ENCODE measurements around the gene SPATA31D1.

Gene SPATA31D1

DNA sequence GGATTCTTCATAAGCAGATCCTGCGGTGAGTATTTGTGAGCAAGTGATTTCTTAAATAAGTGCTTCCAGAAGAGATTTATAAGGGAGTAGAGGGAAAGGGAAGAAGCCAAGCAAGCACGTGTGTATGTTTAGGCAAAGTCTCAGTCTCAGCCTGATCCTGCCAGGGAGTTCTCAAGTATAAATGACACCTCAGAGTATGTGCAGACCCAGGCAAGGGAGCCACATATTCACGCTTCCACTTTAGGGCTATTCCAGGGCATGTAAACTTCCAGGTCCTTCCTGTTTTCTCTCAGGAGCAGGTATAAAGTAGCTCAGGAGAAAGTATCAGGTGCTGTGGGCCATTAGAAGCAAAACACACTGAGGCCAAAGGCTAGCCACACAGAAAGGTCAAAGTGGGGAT is 22.6 kb downstream of the SPATA31D1 start:
- POLR2A ChIA-PET, result no interaction called here
- H3K4me3 ChIP-seq (ENCODE audit: low read depth, low read length), result no peak overlapping the region
- DNase-seq (ENCODE audit: low read depth, low spot score), result no peak
- TF ChIP-seq, protein P1, sequence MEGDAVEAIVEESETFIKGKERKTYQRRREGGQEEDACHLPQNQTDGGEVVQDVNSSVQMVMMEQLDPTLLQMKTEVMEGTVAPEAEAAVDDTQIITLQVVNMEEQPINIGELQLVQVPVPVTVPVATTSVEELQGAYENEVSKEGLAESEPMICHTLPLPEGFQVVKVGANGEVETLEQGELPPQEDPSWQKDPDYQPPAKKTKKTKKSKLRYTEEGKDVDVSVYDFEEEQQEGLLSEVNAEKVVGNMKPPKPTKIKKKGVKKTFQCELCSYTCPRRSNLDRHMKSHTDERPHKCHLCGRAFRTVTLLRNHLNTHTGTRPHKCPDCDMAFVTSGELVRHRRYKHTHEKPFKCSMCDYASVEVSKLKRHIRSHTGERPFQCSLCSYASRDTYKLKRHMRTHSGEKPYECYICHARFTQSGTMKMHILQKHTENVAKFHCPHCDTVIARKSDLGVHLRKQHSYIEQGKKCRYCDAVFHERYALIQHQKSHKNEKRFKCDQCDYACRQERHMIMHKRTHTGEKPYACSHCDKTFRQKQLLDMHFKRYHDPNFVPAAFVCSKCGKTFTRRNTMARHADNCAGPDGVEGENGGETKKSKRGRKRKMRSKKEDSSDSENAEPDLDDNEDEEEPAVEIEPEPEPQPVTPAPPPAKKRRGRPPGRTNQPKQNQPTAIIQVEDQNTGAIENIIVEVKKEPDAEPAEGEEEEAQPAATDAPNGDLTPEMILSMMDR (IDR thresholded peaks at IDR 0.05; ENCODE audit: insufficient read depth, low read length, missing control alignments), result no peak
- CTCF ChIA-PET, result no interaction called here

DNA sequence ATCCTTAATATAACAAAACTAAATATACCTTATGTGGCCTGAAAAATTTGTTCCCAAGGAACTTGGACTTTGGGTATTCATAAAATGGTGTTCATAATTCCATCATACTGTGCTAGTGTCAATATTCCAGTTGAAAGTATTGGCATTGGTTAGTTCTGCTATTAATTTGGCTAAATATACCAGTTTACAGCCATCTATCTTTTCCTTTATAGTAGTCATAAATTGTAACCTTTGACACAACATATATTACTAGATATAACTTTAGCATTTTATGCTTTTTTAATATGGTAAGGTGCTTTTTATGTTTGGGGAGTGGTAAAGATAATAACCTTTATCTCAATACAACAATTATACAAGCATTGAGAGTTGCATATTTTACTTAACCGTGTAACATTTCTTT is 23.7 kb downstream of the SPATA31D1 start:
- DNase-seq (ENCODE audit: low read depth, low spot score), result no peak
- TF ChIP-seq, protein P1 (IDR thresholded peaks at IDR 0.05; ENCODE audit: insufficient read depth, low read length, missing control alignments), result no peak
- H3K4me3 ChIP-seq (ENCODE audit: low read depth, low read length), result no peak overlapping the region
- ChIA-PET POLR2A (no interaction called here), CTCF (no interaction called here)

DNA sequence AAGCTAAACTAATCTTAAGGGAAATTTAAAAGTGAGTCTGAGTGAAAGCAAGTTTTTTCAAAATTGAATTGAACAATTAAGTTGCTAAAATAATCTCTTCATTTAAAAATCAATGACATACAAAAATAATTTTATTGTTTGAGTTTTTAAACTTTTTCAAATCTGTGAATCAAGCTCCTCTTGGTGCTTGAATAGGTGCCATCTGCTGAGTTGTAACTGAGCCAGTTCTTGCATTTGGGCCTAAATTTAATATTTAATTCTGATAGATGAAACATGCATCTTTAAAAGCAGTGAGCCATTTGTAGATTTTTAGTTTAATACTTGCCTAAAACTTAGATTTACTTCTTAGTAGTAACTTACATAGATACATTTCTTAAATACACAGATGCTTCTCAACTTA is 31.8 kb downstream of the SPATA31D1 start:
- no peak for DNase-seq (ENCODE audit: low read depth, low spot score)
- CTCF ChIA-PET, result interaction anchor here (0.6 to 1.8 kb wide), 2 partner anchors 165 to 586 kb away, joined by 4 to 5 read pairs; no protein-coding TSS in a partner anchor
- POLR2A ChIA-PET, result no interaction called here
- TF ChIP-seq, protein P1 (IDR thresholded peaks at IDR 0.05; ENCODE audit: insufficient read depth, low read length, missing control alignments), result no peak
- no peak overlapping the region for H3K4me3 ChIP-seq (ENCODE audit: low read depth, low read length)

DNA sequence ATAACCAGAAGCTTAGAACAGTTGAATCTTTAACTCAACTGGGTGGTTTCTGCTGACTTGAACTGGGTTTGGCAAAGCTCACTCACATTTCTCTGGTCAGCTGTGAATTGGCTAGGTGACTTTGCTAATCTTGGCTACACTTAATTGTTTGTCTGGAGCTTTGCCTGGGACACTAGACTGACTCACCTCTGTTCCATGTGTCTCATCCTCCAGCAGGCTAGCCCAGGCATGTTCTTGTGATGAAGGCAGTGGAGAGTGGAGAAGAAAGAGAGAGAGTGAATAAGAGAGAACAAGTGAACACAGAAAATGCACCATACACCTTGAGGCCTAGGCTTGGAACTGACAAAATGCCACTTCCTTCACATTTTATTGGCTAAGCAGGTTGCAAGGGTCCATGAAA is 32.6 kb downstream of the SPATA31D1 start:
- TF ChIP-seq, protein P1 (IDR thresholded peaks at IDR 0.05; ENCODE audit: insufficient read depth, low read length, missing control alignments), result no peak
- ChIA-PET CTCF (interaction anchor here (1.8 kb wide), 1 partner anchor 585 kb away, joined by 5 read pairs; no protein-coding TSS in a partner anchor), POLR2A (no interaction called here)
- peak; percentile 90 for DNase-seq (ENCODE audit: low read depth, low spot score)
- no peak overlapping the region for H3K4me3 ChIP-seq (ENCODE audit: low read depth, low read length)

DNA sequence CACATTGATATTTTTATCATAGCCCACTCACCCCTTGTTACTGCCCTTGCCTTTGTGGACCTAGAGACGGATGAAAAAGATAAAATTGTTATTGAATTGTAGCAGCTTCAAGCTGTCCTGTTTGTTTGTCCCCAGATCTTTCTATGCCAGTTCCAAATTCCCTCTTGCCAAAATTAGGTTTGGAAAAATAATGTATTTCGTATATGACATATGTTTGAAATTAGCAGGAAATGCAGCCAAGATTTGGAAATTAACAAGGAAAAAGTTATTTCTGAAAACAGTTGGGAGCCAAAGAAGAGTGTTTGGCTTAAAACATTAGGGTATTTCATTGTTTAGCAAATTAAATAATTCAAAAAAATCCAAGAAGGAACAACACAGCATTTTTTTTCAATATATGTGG is 33.5 kb downstream of the SPATA31D1 start:
- DNase-seq (ENCODE audit: low read depth, low spot score), result no peak
- no peak overlapping the region for H3K4me3 ChIP-seq (ENCODE audit: low read depth, low read length)
- CTCF ChIA-PET, result no interaction called here
- POLR2A ChIA-PET, result no interaction called here
- TF ChIP-seq, protein P1 (IDR thresholded peaks at IDR 0.05; ENCODE audit: insufficient read depth, low read length, missing control alignments), result no peak

DNA sequence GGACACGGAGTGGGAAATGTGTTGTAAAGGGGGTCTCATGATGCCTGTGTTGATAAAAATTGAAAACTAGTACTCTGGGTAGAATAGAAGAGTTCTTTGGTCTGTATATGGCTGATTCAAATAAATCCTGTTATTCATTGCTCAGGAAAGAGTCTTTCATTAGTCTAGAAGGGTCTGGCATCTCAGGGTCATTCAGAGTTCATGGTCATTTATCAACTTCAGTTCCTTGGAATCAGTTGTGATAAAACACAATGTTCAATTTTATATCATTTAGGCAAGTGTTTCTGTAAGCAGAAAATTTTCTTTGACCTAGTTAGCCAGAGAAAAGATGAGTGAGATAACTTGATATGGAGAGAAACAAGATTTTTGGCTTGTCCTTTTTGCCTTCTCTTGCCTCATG is 36.3 kb downstream of the SPATA31D1 start:
- TF ChIP-seq, protein P1 (IDR thresholded peaks at IDR 0.05; ENCODE audit: insufficient read depth, low read length, missing control alignments), result no peak
- no peak for DNase-seq (ENCODE audit: low read depth, low spot score)
- H3K4me3 ChIP-seq (ENCODE audit: low read depth, low read length), result no peak overlapping the region
- CTCF ChIA-PET, result no interaction called here
- POLR2A ChIA-PET, result no interaction called here

All from AG04449 (cell line).